Breast epithelium (tissue), 4 donors: ENCODE results near the gene UFC1. TPM values are rescaled to one million over a fixed set of nuclear protein-coding genes. Genes with fewer than 3 reads are reported as not detected.
A peak's percentile ranks its signal among the peaks of the same experiment; 100 is the strongest.

ENCODE experiments used
- DNase-seq, 2 donors: peaks; one replicate each; pipeline ENCODE4 v3.0.0-alpha.2; 2019; ENCODE audit warnings: low spot score in 2 of 2
- H3K27ac ChIP-seq, 2 donors: fragments of 200-600 bp; sonication (generic) in 1 of 2; one replicate each; pipeline ENCODE4 v1.5.1; 2016 to 2019; ENCODE audit warnings: mild to moderate bottlenecking in 1 of 2
- H3K27me3 ChIP-seq, 2 donors: fragments of 200-600 bp; sonication (generic) in 1 of 2; one replicate each; pipeline versions ENCODE4 v1.5.1 to v1.6.0; 2017 to 2019; ENCODE audit warnings: control low read depth in 1 of 2, mild to moderate bottlenecking in 1 of 2
- H3K36me3 ChIP-seq: fragments of 200-600 bp; one replicate; pipeline ENCODE4 v1.5.1; 2019
- H3K4me1 ChIP-seq, 2 donors: fragments of 200-600 bp; sonication (generic); one replicate each; pipeline ENCODE4 v1.5.1; 2016 to 2019; ENCODE audit warnings: control low read depth in 1 of 2
- H3K4me3 ChIP-seq, 3 donors: fragments of 200-600 bp; sonication (generic); 1 replicate in 2 of 3; 2 replicates in 1 of 3; pipeline ENCODE4 v1.5.1; 2016 to 2019; ENCODE audit warnings: mild to moderate bottlenecking in 3 of 3, moderate library complexity in 2 of 3
- H3K9me3 ChIP-seq, 2 donors: fragments of 200-600 bp; sonication (generic) in 1 of 2; one replicate each; pipeline ENCODE4 v1.5.1; 2016 to 2019; ENCODE audit warnings: control low read depth in 1 of 2
- POLR2A ChIP-seq: fragments of 450-650 bp; IDR thresholded peaks from one replicate; pipeline ENCODE4 v1.6.1; 2016; ENCODE audit warnings: antibody characterized with exemption, mild to moderate bottlenecking, moderate library complexity
- POLR2AphosphoS5 ChIP-seq, 3 donors: sonication (generic); formaldehyde crosslinking; IDR thresholded peaks; one replicate each; pipeline ENCODE4 v1.6.1; 2017; ENCODE audit warnings: antibody characterized with exemption in 3 of 3
- intact Hi-C: fragments of 100-400 bp; cut with DNase I; formaldehyde crosslinking; loops from one replicate; pipeline ENCODE4 v1.15.1; 2023; ENCODE audit warnings: low total_unique reads
- total RNA-seq, 3 donors: library from RNA; depleted of rRNA; stranded (reverse); fragments of >200 nt; gene quantifications; one replicate each; pipeline ENCODE4 v1.1.0, GENCODE V29; 2016
- TF ChIP-seq, protein P1 (sequence below), 3 donors: fragments of 450-650 bp; IDR thresholded peaks; one replicate each; pipeline ENCODE4 v1.5.1; 2016 to 2017; ENCODE audit warnings: antibody characterized with exemption in 3 of 3, mild to moderate bottlenecking in 3 of 3, moderate library complexity in 3 of 3

The UFC1 gene
- total RNA-seq, 3 donors from 2014 or later: 76.0 to 90.3 (median 87.5) TPM

DNA sequence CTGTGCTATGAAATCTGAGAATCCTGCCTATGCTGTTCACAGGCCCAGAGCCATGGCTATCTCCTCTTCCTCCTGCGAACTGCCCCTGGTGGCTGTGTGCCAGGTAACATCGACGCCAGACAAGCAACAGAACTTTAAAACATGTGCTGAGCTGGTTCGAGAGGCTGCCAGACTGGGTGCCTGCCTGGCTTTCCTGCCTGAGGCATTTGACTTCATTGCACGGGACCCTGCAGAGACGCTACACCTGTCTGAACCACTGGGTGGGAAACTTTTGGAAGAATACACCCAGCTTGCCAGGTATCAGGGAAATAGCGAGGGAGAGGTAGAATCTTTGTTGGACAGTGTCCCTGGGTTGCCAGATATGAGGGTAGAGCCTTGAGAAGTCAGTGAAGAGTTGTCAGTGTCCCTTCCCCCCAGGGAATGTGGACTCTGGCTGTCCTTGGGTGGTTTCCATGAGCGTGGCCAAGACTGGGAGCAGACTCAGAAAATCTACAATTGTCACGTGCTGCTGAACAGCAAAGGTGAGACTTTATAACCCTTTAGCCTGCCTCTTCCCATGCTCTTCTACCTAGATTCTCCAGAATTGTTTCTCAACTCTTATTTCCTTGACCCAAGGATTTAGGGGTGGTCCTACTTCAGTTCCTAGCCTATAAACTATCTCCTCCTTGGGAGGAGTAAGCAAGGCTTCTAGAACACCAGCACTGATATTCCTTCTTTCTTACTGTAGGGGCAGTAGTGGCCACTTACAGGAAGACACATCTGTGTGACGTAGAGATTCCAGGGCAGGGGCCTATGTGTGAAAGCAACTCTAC lies 34.5 kb upstream of the UFC1 start:
- peaks cover 8 to 25% of the 10 kb centered on the region in 2 donors for H3K4me1 ChIP-seq
- TF ChIP-seq POLR2AphosphoS5 (IDR thresholded peaks at IDR 0.05): peak in 1 of 3 donors; percentile 8
- TF ChIP-seq, protein P1, sequence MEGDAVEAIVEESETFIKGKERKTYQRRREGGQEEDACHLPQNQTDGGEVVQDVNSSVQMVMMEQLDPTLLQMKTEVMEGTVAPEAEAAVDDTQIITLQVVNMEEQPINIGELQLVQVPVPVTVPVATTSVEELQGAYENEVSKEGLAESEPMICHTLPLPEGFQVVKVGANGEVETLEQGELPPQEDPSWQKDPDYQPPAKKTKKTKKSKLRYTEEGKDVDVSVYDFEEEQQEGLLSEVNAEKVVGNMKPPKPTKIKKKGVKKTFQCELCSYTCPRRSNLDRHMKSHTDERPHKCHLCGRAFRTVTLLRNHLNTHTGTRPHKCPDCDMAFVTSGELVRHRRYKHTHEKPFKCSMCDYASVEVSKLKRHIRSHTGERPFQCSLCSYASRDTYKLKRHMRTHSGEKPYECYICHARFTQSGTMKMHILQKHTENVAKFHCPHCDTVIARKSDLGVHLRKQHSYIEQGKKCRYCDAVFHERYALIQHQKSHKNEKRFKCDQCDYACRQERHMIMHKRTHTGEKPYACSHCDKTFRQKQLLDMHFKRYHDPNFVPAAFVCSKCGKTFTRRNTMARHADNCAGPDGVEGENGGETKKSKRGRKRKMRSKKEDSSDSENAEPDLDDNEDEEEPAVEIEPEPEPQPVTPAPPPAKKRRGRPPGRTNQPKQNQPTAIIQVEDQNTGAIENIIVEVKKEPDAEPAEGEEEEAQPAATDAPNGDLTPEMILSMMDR (IDR thresholded peaks at IDR 0.05): peak in 1 of 3 donors; percentile 44
- TF ChIP-seq POLR2A: no peak
- intact Hi-C loops: loop anchor here (10.0 kb wide), 1 partner anchor 394 kb away; no protein-coding TSS in a partner anchor
- H3K27me3 ChIP-seq: no peaks in the 10 kb centered on the region
- peak overlapping the region in 2 of 3 donors; percentile 72 to 79 for H3K4me3 ChIP-seq
- peaks cover 4% of the 10 kb centered on the region for H3K36me3 ChIP-seq
- peak overlapping the region; percentile 87 to 95 for H3K27ac ChIP-seq
- no peaks in the 10 kb centered on the region for H3K9me3 ChIP-seq
- DNase-seq: peak in 1 of 2 donors; percentile 56

- no peaks in the 10 kb centered on the region for H3K9me3 ChIP-seq
- H3K4me1 ChIP-seq: peaks cover 8 to 25% of the 10 kb centered on the region in 2 donors
- intact Hi-C loops: no loop called here
- no peaks in the 10 kb centered on the region for H3K27me3 ChIP-seq
- no peak for TF ChIP-seq POLR2A
- TF ChIP-seq, protein P1 (IDR thresholded peaks at IDR 0.05): no peak
- TF ChIP-seq POLR2AphosphoS5 (IDR thresholded peaks at IDR 0.05): no peak
- H3K36me3 ChIP-seq: peaks cover 4% of the 10 kb centered on the region
- no peak for DNase-seq
- H3K27ac ChIP-seq: no peak overlapping the region
- no peak overlapping the region for H3K4me3 ChIP-seq
Measured at GRCh38 chr1:161121042-161121650, 32.6 kb upstream of the UFC1 start.

- H3K27me3 ChIP-seq: no peaks in the 10 kb centered on the region
- H3K4me1 ChIP-seq: peaks cover 8 to 21% of the 10 kb centered on the region in 2 donors
- peaks cover 4% of the 10 kb centered on the region for H3K36me3 ChIP-seq
- no peak for TF ChIP-seq POLR2A
- TF ChIP-seq, protein P1 (IDR thresholded peaks at IDR 0.05): no peak
- TF ChIP-seq POLR2AphosphoS5 (IDR thresholded peaks at IDR 0.05): no peak
- H3K27ac ChIP-seq: no peak overlapping the region
- intact Hi-C loops: no loop called here
- H3K9me3 ChIP-seq: no peaks in the 10 kb centered on the region
- DNase-seq: no peak
- H3K4me3 ChIP-seq: no peak overlapping the region
Measured at GRCh38 chr1:161121834-161122233, 31.9 kb upstream of the UFC1 start.

GRCh38 chr1:161122967-161123366 lies 30.8 kb upstream of the UFC1 start:
- no peak for DNase-seq
- Histone ChIP-seq H3K4me3 (no peak overlapping the region), H3K4me1 (peaks cover 8 to 17% of the 10 kb centered on the region in 2 donors), H3K9me3 (no peaks in the 10 kb centered on the region), H3K27ac (no peak overlapping the region), H3K27me3 (no peaks in the 10 kb centered on the region), H3K36me3 (peaks cover 4% of the 10 kb centered on the region)
- intact Hi-C loops: no loop called here
- TF ChIP-seq, protein P1 (IDR thresholded peaks at IDR 0.05): no peak

DNA sequence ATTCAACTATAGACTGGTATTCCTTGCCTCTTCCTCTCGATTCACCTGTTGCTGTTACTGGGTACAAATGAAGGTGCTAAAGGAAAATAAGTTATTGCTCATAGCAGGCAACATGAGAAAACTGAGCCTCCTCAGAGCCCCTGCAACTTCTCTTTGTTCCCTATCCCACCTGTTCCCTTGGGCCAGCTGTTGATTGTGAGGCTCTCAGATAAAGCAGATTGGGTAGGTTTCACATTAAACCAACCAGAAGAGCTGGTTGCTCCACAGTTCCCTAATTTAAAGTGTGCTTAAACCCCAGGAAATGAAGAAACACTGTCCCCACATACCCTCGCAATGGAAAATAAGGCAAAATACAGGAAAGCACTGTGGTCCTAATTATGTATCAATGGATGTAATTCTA lies 26.1 kb upstream of the UFC1 start:
- DNase-seq: no peak
- no peak overlapping the region for H3K27ac ChIP-seq
- intact Hi-C loops: no loop called here
- H3K36me3 ChIP-seq: peaks cover under 1% of the 10 kb centered on the region
- TF ChIP-seq, protein P1 (IDR thresholded peaks at IDR 0.05): no peak
- no peak for TF ChIP-seq POLR2AphosphoS5 (IDR thresholded peaks at IDR 0.05)
- TF ChIP-seq POLR2A: no peak
- no peak overlapping the region for H3K4me3 ChIP-seq
- H3K4me1 ChIP-seq: peaks cover 0 to 9% of the 10 kb centered on the region in 2 donors
- no peaks in the 10 kb centered on the region for H3K27me3 ChIP-seq
- H3K9me3 ChIP-seq: no peaks in the 10 kb centered on the region
